ENCODE measurements around the gene HECW1. TPM values are rescaled to one million over a fixed set of nuclear protein-coding genes. Genes with fewer than 3 reads are reported as not detected.

HECW1 gene
- total and polyA plus RNA-seq, 2 of the 13 experiments (the other 11 are each of a cell fraction or from before 2014, with no cell fraction given), result not detected

DNA sequence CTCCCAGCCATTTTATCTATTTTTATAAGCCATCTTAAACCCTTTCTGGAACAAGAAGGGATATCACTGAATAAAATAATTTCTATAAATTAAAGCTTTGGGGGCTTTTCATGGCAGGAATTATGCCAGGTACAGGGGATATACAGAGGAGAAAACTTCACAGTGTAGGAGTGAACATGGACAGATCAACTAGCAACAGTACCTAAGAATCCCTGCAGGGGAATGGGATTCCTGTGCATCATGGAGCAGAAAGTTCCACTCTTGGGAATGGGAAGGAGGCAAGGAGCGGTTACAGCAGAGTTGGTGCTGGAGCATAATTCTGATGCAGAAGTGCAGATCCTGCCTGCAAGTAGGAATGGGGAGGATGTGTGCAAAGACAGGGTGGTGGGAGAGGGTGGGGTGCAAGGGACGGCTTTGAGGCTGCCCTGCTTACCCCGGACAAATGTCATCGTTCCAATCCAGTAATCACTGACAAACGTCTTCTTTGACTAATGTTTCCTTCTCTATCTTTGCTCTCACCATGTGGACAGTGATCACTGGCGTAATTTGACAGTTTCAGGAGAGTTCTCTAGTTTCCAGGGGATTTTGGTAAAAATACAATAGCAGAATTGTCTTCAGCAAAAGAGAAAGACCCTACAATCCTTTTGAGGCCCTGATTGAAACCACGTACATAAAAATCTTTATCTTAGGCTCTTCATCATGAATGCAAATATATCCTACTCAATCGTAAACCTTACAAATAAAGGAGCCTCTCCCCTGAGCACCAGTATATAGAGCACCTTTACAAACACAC lies 196.7 kb downstream of the HECW1 start (continued):
- TF ChIP-seq SNAPC2 (CRISPR knock-in tag; IDR thresholded peaks at IDR 0.05) (no peak), ZNF30 (CRISPR knock-in tag; IDR thresholded peaks at IDR 0.05) (no peak), CCAR2 (optimal IDR thresholded peaks at IDR 0.05; ENCODE audit: low read depth, low read length) (no peak), SRSF9 (IDR thresholded peaks at IDR 0.05; ENCODE audit: borderline replicate concordance, insufficient read depth, low read depth, low read length, poor library complexity, severe bottlenecking) (no peak), ZNF615 (CRISPR knock-in tag; IDR thresholded peaks at IDR 0.05; ENCODE audit: borderline replicate concordance) (no peak)

DNA sequence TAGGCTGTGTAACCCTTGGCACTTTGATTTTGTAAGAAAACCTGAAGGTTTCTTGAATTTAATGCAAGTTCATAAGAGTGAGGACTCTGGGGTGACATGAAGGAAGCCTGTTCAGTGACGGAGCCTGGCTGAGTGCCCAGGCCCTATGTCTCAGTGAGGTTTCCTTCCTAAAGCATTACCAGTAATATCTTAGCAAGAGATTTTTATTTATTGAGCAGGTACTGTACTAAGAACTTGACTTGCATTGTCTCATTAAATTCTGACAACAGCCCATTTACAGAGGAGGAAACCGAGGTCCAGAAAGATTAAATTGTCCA lies 197.2 kb downstream of the HECW1 start:
- H3K4me3 ChIP-seq (replicated peaks in 1 of 3; ENCODE audit: insufficient read depth in 1 of 3, low read depth in 2 of 3, low read length in 3 of 3), result no peak overlapping the region
- H3K9me3 ChIP-seq (ENCODE audit: low read length), result no peaks in the 10 kb centered on the region
- no peak overlapping the region for H2AFZ ChIP-seq (ENCODE audit: low read length)
- H3K4me2 ChIP-seq (ENCODE audit: low read depth, low read length), result no peak overlapping the region
- DNase-seq (ENCODE audit: low spot score) (no peak), FAIRE-seq (no peak), ATAC-seq (no peak)
- no peaks in the 10 kb centered on the region for H3K36me3 ChIP-seq (replicated peaks in 1 of 2; ENCODE audit: control insufficient read depth in 1 of 2, insufficient read depth in 2 of 2, low read length in 2 of 2)
- H3K27me3 ChIP-seq (ENCODE audit: control insufficient read depth in 1 of 2, insufficient read depth in 2 of 2, low read length in 2 of 2), result no peaks in the 10 kb centered on the region
- no peak overlapping the region for H3K27ac ChIP-seq (ENCODE audit: extremely low read length, insufficient read depth, low read length)
- no TSS peak for BruUV-seq (replicated peaks)
- ChIA-PET POLR2A (no interaction called here), CTCF (ENCODE audit: low intra/inter-chr PET ratio, low total read pairs) (no interaction called here)
- intact Hi-C loops (cut with micrococcal nuclease; ENCODE audit: unreplicated experiment) (no loop called here), in situ Hi-C loops (cut with HindIII; ENCODE audit: extremely low pct_ligation_motif_present, low pct_unique_long_range_greater_than_20kb) (no loop called here)
- H4K20me1 ChIP-seq (ENCODE audit: insufficient read depth, low read length), result no peaks in the 10 kb centered on the region
- no peak overlapping the region for H3K9ac ChIP-seq (ENCODE audit: insufficient read depth, low read depth, low read length)
- H3K79me2 ChIP-seq (ENCODE audit: insufficient read depth, low read length), result no peaks in the 10 kb centered on the region
- TF ChIP-seq, protein P1, sequence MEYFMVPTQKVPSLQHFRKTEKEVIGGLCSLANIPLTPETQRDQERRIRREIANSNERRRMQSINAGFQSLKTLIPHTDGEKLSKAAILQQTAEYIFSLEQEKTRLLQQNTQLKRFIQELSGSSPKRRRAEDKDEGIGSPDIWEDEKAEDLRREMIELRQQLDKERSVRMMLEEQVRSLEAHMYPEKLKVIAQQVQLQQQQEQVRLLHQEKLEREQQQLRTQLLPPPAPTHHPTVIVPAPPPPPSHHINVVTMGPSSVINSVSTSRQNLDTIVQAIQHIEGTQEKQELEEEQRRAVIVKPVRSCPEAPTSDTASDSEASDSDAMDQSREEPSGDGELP (IDR thresholded peaks at IDR 0.05; ENCODE audit: borderline replicate concordance, low read depth), result no peak
- TF ChIP-seq, protein P2, sequence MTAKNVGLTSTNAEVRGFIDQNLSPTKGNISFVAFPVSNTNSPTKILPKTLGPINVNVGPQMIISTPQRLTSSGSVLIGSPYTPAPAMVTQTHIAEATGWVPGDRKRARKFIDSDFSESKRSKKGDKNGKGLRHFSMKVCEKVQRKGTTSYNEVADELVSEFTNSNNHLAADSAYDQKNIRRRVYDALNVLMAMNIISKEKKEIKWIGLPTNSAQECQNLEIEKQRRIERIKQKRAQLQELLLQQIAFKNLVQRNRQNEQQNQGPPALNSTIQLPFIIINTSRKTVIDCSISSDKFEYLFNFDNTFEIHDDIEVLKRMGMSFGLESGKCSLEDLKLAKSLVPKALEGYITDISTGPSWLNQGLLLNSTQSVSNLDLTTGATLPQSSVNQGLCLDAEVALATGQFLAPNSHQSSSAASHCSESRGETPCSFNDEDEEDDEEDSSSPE (CRISPR knock-in tag; IDR thresholded peaks at IDR 0.05), result no peak
- TF ChIP-seq, protein P3, sequence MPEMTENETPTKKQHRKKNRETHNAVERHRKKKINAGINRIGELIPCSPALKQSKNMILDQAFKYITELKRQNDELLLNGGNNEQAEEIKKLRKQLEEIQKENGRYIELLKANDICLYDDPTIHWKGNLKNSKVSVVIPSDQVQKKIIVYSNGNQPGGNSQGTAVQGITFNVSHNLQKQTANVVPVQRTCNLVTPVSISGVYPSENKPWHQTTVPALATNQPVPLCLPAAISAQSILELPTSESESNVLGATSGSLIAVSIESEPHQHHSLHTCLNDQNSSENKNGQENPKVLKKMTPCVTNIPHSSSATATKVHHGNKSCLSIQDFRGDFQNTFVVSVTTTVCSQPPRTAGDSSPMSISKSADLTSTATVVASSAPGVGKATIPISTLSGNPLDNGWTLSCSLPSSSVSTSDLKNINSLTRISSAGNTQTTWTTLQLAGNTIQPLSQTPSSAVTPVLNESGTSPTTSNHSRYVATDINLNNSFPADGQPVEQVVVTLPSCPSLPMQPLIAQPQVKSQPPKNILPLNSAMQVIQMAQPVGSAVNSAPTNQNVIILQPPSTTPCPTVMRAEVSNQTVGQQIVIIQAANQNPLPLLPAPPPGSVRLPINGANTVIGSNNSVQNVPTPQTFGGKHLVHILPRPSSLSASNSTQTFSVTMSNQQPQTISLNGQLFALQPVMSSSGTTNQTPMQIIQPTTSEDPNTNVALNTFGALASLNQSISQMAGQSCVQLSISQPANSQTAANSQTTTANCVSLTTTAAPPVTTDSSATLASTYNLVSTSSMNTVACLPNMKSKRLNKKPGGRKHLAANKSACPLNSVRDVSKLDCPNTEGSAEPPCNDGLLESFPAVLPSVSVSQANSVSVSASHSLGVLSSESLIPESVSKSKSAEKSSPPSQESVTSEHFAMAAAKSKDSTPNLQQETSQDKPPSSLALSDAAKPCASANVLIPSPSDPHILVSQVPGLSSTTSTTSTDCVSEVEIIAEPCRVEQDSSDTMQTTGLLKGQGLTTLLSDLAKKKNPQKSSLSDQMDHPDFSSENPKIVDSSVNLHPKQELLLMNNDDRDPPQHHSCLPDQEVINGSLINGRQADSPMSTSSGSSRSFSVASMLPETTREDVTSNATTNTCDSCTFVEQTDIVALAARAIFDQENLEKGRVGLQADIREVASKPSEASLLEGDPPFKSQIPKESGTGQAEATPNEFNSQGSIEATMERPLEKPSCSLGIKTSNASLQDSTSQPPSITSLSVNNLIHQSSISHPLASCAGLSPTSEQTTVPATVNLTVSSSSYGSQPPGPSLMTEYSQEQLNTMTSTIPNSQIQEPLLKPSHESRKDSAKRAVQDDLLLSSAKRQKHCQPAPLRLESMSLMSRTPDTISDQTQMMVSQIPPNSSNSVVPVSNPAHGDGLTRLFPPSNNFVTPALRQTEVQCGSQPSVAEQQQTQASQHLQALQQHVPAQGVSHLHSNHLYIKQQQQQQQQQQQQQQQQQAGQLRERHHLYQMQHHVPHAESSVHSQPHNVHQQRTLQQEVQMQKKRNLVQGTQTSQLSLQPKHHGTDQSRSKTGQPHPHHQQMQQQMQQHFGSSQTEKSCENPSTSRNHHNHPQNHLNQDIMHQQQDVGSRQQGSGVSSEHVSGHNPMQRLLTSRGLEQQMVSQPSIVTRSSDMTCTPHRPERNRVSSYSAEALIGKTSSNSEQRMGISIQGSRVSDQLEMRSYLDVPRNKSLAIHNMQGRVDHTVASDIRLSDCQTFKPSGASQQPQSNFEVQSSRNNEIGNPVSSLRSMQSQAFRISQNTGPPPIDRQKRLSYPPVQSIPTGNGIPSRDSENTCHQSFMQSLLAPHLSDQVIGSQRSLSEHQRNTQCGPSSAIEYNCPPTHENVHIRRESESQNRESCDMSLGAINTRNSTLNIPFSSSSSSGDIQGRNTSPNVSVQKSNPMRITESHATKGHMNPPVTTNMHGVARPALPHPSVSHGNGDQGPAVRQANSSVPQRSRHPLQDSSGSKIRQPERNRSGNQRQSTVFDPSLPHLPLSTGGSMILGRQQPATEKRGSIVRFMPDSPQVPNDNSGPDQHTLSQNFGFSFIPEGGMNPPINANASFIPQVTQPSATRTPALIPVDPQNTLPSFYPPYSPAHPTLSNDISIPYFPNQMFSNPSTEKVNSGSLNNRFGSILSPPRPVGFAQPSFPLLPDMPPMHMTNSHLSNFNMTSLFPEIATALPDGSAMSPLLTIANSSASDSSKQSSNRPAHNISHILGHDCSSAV (CRISPR knock-in tag; IDR thresholded peaks at IDR 0.05; ENCODE audit: borderline replicate concordance), result no peak
- TF ChIP-seq MEF2D (CRISPR knock-in tag; IDR thresholded peaks at IDR 0.05) (no peak), ZNF331 (CRISPR knock-in tag; IDR thresholded peaks at IDR 0.05) (no peak)
- 17% methylated on average over 2 of the region's 2 CpGs for WGBS (ENCODE audit: low lambda C conversion rate)
- peaks cover 8% of the 10 kb centered on the region; the same call in 1 of the 2 replicates for H3K4me1 ChIP-seq (ENCODE audit: insufficient read depth, low read length)

Measured in HepG2 (cell line).